ENCODE measurements around the gene ACP2. TPM values are rescaled to one million over a fixed set of nuclear protein-coding genes. Genes with fewer than 3 reads are reported as not detected.

The ACP2 gene
- total RNA-seq, 1 donor, result 24.9 TPM

DNA sequence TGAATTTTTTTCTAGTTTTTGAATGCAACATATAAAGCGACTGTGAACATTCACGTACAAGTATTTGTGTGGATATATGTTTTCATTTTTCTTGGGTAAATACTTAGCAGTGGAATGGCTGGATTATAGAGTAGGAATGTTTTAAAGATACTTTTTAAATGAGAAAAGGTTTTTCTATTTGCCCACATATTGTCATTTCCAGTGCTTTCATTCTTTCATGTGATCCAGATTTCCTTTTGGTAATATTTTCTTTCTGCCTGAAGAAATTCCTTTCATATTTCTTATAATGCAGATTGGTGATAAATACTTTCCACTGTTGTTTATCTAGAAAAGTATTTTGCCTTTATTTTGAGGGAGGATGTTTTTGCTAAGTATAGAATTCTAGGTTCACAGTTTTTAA is 25.9 kb downstream of the ACP2 start:
- TF ChIP-seq, protein P1, sequence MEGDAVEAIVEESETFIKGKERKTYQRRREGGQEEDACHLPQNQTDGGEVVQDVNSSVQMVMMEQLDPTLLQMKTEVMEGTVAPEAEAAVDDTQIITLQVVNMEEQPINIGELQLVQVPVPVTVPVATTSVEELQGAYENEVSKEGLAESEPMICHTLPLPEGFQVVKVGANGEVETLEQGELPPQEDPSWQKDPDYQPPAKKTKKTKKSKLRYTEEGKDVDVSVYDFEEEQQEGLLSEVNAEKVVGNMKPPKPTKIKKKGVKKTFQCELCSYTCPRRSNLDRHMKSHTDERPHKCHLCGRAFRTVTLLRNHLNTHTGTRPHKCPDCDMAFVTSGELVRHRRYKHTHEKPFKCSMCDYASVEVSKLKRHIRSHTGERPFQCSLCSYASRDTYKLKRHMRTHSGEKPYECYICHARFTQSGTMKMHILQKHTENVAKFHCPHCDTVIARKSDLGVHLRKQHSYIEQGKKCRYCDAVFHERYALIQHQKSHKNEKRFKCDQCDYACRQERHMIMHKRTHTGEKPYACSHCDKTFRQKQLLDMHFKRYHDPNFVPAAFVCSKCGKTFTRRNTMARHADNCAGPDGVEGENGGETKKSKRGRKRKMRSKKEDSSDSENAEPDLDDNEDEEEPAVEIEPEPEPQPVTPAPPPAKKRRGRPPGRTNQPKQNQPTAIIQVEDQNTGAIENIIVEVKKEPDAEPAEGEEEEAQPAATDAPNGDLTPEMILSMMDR (IDR thresholded peaks at IDR 0.05; ENCODE audit: insufficient read depth, low read length), result no peak
- H3K4me3 ChIP-seq (ENCODE audit: low read depth, low read length), result no peak overlapping the region
- no peak for DNase-seq (ENCODE audit: low read depth)

DNA sequence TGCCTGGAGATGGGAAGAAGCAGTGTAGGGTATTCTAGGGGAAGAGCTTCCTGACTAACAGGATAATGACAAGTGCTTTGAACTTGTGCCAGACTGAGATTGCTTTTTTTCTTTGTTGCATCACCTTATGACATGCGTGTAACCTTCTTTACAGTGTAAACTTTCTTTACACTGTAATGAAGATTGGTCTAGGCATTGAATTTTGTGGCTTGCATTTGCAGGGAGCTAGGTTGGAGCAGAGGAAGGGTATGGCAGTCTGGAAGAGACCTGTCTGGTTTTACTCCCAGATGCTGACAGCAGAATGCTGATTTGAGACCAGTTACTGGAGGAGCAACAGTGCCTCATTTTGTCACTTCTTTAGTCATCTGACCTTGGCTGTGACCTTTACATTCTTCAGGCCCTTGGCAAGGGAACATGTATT is 28.2 kb downstream of the ACP2 start:
- no peak overlapping the region for H3K4me3 ChIP-seq (ENCODE audit: low read depth, low read length)
- TF ChIP-seq, protein P1 (IDR thresholded peaks at IDR 0.05; ENCODE audit: insufficient read depth, low read length), result no peak
- peak; percentile 92 for DNase-seq (ENCODE audit: low read depth)

DNA sequence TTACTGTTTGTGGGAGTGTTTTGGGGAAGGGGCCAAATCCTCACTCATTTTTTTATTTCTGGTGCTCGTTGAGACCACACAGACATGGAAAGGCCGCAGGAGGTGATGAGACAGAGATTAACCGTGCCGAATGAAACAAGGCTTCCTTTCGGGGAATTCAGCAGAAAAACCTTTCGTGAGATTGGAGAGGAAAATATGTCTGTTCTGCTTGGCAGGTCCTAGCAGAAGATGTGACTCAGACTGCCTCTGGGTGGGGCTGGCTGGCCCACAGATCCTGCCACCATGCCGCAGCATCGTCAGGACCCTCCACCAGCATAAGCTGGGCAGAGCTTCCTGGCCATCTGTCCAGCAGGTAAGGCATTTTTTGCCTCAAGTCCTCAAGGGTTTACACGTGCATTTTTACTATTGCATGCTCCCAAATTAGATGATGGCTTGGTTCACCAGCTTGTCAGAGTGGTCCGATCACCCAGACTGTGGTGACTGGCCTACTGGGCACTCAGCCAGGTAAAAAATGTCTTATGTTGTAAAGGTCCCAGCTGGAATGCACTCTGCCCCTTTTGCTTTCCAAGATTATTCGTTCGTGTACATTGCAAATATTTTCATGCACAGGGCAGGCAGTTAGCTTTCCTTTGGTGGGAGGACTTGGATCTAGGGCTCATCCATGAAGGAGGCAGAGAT is 32.4 kb downstream of the ACP2 start:
- DNase-seq (ENCODE audit: low read depth), result peak; percentile 93
- H3K4me3 ChIP-seq (ENCODE audit: low read depth, low read length), result peak overlapping the region; percentile 72
- TF ChIP-seq, protein P1 (IDR thresholded peaks at IDR 0.05; ENCODE audit: insufficient read depth, low read length), result no peak

DNA sequence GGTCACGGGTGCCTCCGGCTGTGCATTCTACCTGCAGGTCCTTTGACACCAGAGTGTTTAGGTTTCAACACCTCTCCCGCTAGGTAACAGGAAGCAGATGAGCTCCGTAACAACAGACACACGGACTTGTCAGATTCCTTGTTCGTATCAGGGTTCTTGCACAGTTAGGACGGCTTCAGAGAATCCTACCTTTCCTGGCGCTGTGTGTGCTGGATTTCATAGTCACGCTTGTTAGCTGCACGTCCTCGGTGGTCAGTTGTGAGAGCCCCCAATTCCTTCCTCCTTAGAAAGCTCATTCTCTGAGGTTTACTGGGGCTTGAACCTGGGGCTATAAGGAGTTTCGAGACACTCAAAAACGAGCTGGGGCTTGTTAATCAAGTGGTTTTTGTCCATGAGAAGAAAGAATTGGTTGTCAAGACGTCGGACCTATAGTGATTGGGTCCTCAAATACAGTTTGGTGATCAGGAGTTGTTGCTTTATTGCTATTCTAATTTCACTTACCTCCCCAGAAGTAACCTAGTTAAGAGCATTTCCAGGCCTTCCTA is 33.2 kb downstream of the ACP2 start:
- DNase-seq (ENCODE audit: low read depth), result no peak
- peak overlapping the region; percentile 72 for H3K4me3 ChIP-seq (ENCODE audit: low read depth, low read length)
- TF ChIP-seq, protein P1 (IDR thresholded peaks at IDR 0.05; ENCODE audit: insufficient read depth, low read length), result no peak

DNA sequence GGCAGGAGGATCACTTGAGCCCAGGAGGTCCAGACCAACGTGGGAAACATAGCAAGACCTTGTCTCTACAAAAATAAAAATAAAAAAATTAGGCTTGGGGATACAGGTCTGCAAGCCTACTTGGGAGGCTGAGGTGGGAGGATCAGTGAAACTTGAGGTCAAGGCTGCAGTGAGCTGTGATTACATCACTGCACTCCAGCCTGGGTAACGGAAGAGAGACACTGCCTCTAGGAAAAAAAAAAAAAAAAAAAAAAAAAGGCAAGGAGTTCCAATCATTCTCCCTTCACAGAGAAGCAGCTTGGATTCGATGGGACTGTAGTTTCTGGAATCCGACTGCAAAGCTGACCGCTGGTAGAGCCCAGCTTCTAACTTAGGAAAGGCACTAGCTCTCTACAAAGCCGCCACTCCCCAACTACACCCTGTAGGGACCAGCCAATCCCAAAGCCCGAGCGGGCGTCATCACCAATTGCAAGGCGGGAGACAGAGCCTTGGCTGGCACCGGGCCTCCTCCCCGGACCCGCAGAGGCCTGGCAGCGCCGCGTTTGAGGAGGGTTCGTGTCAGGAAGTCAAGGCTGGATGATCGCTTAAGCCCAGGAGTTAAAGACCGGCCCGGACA is 34.6 kb downstream of the ACP2 start:
- TF ChIP-seq, protein P1 (IDR thresholded peaks at IDR 0.05; ENCODE audit: insufficient read depth, low read length), result no peak
- peak; percentile 92 for DNase-seq (ENCODE audit: low read depth)
- peak overlapping the region; percentile 72 for H3K4me3 ChIP-seq (ENCODE audit: low read depth, low read length)

DNA sequence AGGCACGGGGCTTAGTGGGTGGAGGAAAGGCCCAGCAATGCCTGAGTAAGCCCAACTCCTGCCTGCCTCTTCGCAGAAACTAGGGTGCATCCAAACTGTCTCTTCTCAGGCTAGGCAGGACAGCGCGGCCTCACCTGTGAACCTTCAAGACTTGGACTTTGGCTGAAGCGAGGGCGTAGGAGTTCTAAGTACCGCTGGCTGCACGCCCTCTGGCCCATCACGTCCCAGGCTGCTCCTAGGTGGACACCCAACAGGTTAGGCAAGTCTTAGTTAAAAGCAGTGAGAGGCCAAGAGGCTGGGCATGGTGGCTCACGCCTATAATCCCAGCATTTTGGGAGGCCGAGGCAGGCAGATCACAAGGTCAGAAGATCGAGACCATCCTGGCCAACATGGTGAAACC is 35.7 kb downstream of the ACP2 start:
- no peak overlapping the region for H3K4me3 ChIP-seq (ENCODE audit: low read depth, low read length)
- TF ChIP-seq, protein P1 (IDR thresholded peaks at IDR 0.05; ENCODE audit: insufficient read depth, low read length), result no peak
- no peak for DNase-seq (ENCODE audit: low read depth)

Data from fibroblast of the aortic adventitia (primary cell).